HL-60/S4 treated with phorbol 12-myristate 13-acetate at 8.2 ng/mL for 4 days and 3 days (cell line): ENCODE data around the gene CHCHD4.
"Not testable (repeated sequence)": the region's sequence is repeated elsewhere in the genome, so short reads cannot be mapped to it uniquely, and the experiment has no call there.

Experiments
- in situ Hi-C: fragments of 300-500 bp; cut with MboI; formaldehyde crosslinking; loops from 2 replicates; pipeline ENCODE4 v1.15.0; 2022; ENCODE audit warnings: low sequenced_read_pairs

Gene CHCHD4

DNA sequence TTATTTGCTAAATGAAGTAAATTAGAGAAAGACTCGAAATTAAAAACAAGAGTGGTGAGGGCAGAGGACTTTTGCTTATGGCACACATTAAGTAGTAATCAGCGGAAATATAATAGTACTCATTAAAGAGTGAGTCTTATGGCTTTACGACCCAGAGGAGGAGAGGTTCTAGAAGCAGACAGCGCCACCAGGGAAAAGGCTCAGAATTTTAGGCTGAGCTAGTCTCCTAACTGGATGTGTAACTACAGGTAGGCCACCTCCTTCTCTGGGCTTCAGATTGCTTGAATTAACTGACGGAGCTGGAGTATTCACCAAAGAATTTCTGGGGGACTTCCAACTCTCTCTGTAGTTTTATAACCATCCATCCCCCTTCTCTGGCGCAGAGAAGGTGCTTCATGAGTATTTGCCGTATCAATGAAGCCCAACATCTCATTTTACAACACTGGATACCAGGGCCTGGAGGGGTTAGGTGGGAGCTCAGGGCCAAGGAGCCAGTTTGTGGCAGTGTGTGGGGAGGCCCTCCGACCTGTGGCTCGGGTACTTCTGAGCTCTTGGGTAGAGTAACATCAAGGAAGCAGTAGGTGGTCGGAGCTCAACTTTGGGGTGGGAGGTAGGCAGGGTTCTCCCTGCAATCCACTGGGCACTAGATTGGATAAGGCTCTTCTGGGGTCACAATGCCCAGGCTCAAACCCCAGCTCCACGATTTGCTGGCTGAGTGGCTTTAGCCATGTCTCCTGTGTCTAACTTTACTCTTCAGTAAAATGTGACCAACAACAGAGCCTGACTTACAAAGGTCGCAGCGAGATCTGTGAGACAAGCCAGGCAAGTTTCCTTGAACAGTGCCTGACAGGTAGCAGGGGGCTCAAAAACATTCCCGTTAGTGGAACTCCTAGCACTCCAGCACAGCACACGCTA is 1.1 kb downstream of the CHCHD4 start:
- in situ Hi-C loops = no loop called here

- in situ Hi-C loops = no loop called here
These were observed 2.4 kb downstream of the CHCHD4 start for GRCh38 chr3:14122301-14122700.

GRCh38 chr3:14121859-14122258 is 2.8 kb downstream of the CHCHD4 start:
- in situ Hi-C loops = no loop called here

GRCh38 chr3:14120921-14121448 is 3.7 kb downstream of the CHCHD4 start:
- in situ Hi-C loops = not testable (repeated sequence)

- in situ Hi-C loops = no loop called here
These were observed 4.4 kb downstream of the CHCHD4 start for GRCh38 chr3:14120111-14120920.

DNA sequence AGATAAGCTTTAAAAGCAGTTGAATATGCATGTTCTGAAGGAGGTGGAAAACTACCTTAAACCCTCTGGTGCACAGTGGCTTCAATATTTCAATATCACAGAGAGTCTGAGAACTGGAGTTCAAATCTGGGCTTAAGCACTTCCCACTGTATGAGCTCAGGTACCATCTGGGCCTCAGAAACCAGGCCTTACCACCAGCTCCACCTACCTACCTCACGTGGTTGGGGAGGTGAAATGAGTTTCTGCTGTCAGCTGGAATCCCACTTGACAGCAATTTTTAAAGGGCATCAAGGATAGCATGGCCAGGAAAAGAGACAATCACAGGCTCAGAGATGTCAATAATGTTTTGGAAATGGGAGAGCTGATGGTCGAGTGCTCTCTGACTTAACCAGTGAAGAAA is 5.0 kb downstream of the CHCHD4 start:
- in situ Hi-C loops = no loop called here

GRCh38 chr3:14118400-14119381 is 6.0 kb downstream of the CHCHD4 start:
- in situ Hi-C loops = no loop called here

DNA sequence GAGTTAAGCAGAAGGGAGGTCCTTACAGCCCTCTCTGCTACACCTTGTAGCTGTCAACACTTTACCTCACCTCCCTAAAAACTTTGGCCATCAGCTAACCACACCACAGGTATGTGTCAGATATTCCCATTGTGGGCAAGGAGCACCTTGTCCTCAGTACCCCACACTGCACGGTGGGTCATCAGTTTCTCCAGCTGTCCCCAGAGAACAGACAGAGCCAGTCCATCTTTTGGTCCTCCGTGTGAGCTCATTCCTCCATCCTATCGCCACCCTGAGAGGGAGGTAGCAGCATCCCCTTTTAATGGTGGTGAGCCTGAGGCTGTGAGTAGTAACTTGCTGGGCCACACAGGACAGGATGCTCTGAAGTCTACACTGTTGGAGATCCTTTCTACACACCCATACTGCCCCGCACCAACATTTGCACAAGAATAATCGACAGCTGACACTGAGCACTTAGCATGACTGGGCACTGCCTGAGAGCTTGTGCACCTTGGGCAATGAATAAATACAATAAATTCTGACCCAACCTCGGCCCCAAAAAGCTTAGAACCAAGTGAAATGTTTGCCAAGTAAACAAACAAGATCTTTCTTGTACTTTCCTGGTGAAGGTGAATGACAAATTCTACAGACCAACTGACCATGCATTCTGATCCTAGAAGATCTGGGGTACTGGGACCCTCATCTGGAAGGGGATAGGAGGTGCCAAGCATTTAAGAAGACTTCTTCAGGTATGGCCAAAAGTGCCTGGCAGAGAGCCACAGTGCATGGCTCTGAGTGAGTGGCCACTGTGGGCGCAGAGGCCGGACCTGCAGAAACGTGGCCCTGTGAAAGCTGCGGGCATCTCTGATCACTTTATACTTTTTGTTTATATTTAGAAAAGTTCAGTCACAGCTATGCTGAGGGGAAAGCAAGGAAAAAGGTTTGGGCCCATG is 6.9 kb downstream of the CHCHD4 start:
- in situ Hi-C loops = no loop called here

DNA sequence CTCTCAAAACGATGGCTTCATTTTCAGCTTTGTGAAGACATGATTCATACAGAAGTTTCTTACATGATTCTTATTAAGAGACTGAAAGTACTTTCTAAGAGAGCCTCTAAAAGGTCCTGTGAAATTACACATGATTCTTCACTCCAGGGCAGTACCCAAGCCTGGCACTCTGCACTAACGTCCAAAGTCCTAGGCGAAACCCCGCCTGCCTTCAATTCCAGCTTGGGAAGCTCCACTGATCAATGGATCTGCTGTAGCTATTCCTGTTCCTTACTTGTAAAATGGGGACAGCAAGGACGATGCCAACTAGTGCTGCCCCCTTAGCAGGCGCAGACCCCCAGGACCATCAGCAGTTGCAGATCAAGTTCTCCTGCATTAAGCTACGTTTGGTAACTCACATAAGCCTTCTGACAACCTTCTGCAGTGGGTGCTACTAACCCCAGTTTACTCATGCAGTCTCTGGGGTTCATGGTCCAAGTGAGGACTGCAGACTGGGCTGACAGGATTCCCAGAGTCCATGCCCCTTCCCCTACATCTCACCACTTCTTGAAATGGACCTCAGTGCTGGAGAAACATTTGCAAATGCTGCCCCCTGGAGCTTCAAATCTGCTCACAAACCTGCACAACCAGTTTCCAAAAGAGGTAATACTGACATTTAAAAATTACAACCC is 10.6 kb downstream of the CHCHD4 start:
- in situ Hi-C loops = no loop called here

GRCh38 chr3:14110699-14111098 is 14.0 kb downstream of the CHCHD4 start:
- in situ Hi-C loops = no loop called here

DNA sequence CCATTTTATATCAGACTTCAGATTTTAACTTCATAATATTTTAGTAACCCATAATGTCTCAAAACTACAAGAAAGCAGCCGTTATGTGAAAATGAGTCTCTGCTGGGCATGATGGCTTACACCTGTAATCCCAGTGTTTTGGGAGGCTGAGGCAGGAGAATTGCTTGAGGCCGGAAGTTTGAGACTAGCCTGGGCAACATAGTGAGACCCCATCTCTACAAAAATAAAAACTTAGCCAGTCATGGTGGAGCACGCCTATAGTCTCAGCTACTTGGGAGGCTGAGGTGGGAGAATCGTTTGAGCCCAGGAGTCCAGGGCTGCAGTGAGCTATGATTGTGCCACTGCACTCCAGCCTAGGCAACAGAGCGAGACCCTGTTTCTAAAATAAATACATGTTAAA is 14.8 kb downstream of the CHCHD4 start:
- in situ Hi-C loops = not testable (repeated sequence)

DNA sequence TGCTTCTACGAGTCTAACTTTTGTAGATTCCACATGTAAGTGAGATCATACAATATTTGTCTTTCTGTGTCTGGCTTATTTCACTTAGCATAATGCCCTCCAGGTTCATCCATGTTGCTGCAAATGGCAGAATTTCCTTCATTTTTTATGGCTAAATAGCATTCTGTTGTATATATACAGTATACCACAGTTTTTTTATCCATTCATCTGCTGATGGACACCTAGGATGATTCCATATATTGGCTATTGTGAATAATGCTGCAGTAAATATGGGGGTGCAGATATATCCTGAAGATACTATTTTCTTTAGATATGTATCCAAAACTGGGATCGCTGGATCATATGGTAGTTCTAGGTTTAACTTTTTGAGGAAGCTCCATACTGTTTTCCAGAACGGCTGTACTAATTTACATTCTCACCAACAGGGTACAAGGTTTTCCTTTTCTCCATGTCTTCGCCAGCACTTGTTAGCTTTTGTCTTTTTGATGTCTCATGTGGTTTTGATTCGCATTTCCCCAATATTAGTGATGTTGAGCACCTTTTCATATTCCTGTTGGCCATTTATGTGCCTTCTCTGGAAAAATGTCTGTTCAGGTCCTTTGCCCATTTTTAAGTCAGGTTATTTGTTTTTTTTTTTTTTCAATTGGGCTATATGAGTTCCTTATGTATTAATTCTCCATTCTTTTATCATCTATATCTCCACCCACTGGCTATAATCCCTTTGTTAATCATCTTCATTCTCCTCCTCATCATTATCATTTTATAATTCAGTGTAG is 26.9 kb downstream of the CHCHD4 start:
- in situ Hi-C loops = no loop called here

DNA sequence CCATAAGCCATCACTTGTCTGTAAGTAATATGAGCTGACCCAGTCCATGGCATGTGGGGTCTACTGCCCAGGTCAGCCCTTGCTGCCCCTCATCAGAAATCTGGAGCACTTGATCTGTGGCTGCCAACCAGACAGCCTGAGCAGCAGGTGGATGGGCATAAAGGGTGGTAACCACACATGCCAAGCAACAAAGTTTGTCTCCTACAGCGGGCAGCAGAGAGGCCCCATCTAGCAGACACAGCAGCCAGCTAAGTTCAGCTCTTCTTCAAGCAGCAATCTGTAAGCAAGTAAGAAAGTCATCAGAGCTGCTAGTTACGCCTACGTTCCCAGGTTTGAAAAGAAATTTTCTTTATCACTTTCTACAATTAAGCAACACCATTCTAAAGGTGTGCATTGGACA is 27.9 kb downstream of the CHCHD4 start:
- in situ Hi-C loops = no loop called here

- in situ Hi-C loops = no loop called here
These were observed 30.8 kb downstream of the CHCHD4 start for GRCh38 chr3:14093831-14094230.

DNA sequence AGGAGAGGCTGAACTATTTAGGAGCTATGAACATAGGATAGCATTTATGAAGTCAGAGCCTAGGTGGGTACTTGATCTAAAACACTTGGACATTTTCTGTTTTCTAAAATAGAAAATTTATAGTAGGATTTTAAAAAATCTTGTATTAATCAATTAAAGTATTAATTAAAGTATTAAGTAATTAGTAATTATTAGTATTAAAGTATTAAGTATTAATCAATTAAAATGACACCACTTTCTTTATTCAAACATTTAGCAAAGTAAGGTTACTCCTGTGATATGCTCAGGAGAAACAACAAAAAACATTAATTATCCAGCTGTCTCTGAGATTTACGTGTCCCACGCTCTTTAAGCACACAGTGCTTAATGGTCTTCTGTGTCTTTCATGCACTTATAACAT is 32.2 kb downstream of the CHCHD4 start:
- in situ Hi-C loops = no loop called here

DNA sequence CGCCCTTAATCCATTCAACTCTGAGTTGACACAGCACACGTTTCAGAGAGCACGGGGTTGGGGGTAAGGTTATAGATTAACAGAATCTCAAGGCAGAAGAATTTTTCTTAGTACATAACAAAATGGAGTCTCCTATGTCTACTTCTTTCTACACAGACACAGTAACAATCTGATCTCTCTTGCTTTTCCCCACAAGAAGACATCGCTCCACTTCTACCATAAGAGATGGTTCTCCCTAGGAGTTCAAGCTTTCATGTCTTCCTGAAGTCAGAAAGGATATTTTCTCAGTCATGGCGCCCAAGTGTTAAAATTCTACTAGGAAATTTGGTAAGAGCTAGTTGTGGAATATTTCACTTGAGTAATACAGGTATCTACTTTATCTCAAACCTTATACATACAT is 32.7 kb downstream of the CHCHD4 start:
- in situ Hi-C loops = not testable (repeated sequence)

DNA sequence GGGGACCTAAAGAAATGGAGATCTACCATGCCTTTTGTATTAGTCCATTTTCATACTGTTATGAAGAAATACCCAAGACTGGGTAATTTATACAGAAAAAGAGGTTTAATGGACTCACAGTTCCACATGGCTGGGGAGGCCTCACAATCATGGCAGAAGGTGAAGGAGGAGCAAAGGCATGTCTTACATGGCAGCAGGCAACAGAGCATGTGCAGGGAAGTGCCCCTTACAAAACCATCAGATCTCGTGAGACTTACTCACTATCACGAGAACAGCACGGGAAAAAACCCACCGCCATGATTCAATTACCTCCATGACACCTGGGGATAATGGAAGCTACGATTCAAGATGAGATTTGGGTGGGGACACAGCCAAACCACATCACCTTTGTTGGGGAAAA is 37.2 kb downstream of the CHCHD4 start:
- in situ Hi-C loops = not testable (repeated sequence)

DNA sequence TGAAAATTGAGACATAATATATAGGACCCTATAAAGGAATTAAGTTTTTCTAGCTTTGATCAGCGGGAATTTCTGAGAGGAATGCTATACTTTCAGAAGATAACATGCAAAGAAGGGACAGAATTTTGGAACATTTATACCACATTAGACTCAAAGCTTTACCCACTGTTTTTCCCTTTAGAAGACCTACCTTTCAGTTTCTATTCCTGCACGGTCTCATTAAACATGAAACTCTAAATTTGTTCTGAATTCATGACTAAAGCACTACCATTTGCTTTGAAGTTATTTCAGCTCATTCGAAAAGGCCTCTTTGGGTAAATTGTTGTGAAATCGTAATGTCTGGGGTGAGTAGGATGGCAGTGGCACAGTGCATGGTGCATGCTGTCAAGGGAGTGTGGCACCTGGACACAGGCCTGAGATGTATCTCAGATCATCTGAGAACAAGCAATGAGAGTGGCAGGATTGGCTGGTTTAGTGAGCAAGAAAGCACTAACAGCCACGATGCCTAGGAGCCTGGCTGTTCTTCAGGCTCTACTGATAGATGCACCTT is 42.5 kb downstream of the CHCHD4 start:
- in situ Hi-C loops = no loop called here
